Activated CD4-positive, alpha-beta T cell treated with anti-CD3 and anti-CD28 coated beads, Interleukin-2, amount 50 U/mL, for 4 hours (primary cell): ENCODE results near the gene CLEC18C.
"Not testable (repeated sequence)": the region's sequence is repeated elsewhere in the genome, so short reads cannot be mapped to it uniquely, and the experiment has no call there.

Experiments
- DNase-seq, 2 experiments: peaks; one replicate each; pipeline ENCODE4 v3.0.0-alpha.2; 2020

The CLEC18C gene

GRCh38 chr16:70173212-70173837, at the start of gene CLEC18C:
Gene CLEC18C, plus strand, starts transcription at chr16:70173787. Its CDS starts 492 bp downstream, at chr16:70174279.
- not testable (repeated sequence) for DNase-seq

- not testable (repeated sequence) for DNase-seq
Observed at GRCh38 chr16:70123822-70124221, 49.8 kb upstream of the CLEC18C start.

GRCh38 chr16:70126226-70126625, 47.4 kb upstream of the CLEC18C start:
- DNase-seq: not testable (repeated sequence)

- DNase-seq: not testable (repeated sequence)
Observed at GRCh38 chr16:70127706-70128105, 45.9 kb upstream of the CLEC18C start.

- not testable (repeated sequence) for DNase-seq
Observed at GRCh38 chr16:70128844-70129243, 44.7 kb upstream of the CLEC18C start.

GRCh38 chr16:70135796-70136195, 37.8 kb upstream of the CLEC18C start:
- not testable (repeated sequence) for DNase-seq

GRCh38 chr16:70136595-70136994, 37.0 kb upstream of the CLEC18C start:
- DNase-seq: not testable (repeated sequence)

- not testable (repeated sequence) for DNase-seq
Observed at GRCh38 chr16:70142739-70143138, 30.8 kb upstream of the CLEC18C start.

- not testable (repeated sequence) for DNase-seq
Observed at GRCh38 chr16:70143231-70143895, 30.2 kb upstream of the CLEC18C start.

GRCh38 chr16:70147853-70148252, 25.7 kb upstream of the CLEC18C start:
- not testable (repeated sequence) for DNase-seq

- not testable (repeated sequence) for DNase-seq
Observed at GRCh38 chr16:70148453-70148852, 25.1 kb upstream of the CLEC18C start.

- not testable (repeated sequence) for DNase-seq
Observed at GRCh38 chr16:70149296-70149695, 24.3 kb upstream of the CLEC18C start.

GRCh38 chr16:70151391-70151790, 22.2 kb upstream of the CLEC18C start:
- DNase-seq: no peak

GRCh38 chr16:70151941-70152509, 21.6 kb upstream of the CLEC18C start:
- DNase-seq: no peak

GRCh38 chr16:70152578-70153302, 20.8 kb upstream of the CLEC18C start:
- no peak for DNase-seq

- not testable (repeated sequence) for DNase-seq
Observed at GRCh38 chr16:70154736-70155135, 18.9 kb upstream of the CLEC18C start.

- DNase-seq: no peak
Observed at GRCh38 chr16:70156207-70156978, 17.2 kb upstream of the CLEC18C start.

- no peak for DNase-seq
Observed at GRCh38 chr16:70157105-70157476, 16.5 kb upstream of the CLEC18C start.

GRCh38 chr16:70157477-70158260, 15.9 kb upstream of the CLEC18C start:
- DNase-seq: no peak

GRCh38 chr16:70158261-70158939, 15.2 kb upstream of the CLEC18C start:
- DNase-seq: no peak
